ENCODE results near the gene WASF2. TPM values are rescaled to one million over a fixed set of nuclear protein-coding genes. Genes with fewer than 3 reads are reported as not detected.

Gene WASF2
- total and polyA plus RNA-seq, 2 of the 8 experiments (the other 6 are each of a cell fraction or from before 2014, with no cell fraction given) = 32.1 to 86.6 TPM

GRCh38 chr1:27469334-27469733 is 20.6 kb downstream of the WASF2 start:
- Histone ChIP-seq H3K27ac (ENCODE audit: low read depth, low read length) (no peak overlapping the region), H4K5ac (ENCODE audit: insufficient read length, low read depth, low read length) (no peak overlapping the region), H2BK20ac (ENCODE audit: low read length) (no peak overlapping the region), H2BK5ac (ENCODE audit: low read depth, low read length) (no peak overlapping the region), H3K23me2 (ENCODE audit: low read depth, low read length) (no peaks in the 10 kb centered on the region; the same call in 1 of the 2 replicates), H4K20me1 (replicated peaks in 1 of 2; ENCODE audit: control insufficient read depth in 1 of 2, insufficient read depth in 2 of 2, low read length in 2 of 2) (peaks cover 0 to 6% of the 10 kb centered on the region in 2 experiments), H3K9me3 (ENCODE audit: insufficient read depth in 2 of 2, low read depth in 1 of 2, low read length in 1 of 2) (no peaks in the 10 kb centered on the region), H3K4ac (replicated peaks; ENCODE audit: insufficient read length, low read depth, low read length) (no peak overlapping the region), H3K79me1 (ENCODE audit: low read depth, low read length) (peaks cover 5% of the 10 kb centered on the region), H2BK12ac (ENCODE audit: low read depth, low read length) (no peak overlapping the region), H3K27me3 (replicated peaks in 1 of 4; ENCODE audit: control insufficient read depth in 3 of 4, extremely low read depth in 1 of 4, insufficient read depth in 3 of 4, low read length in 3 of 4) (no peaks in the 10 kb centered on the region), H2BK15ac (ENCODE audit: low read length) (no peak overlapping the region), H2BK120ac (replicated peaks; ENCODE audit: low read depth, low read length) (no peak overlapping the region), H3K79me2 (ENCODE audit: control insufficient read depth in 1 of 2, insufficient read depth in 2 of 2, low read length in 2 of 2) (peaks cover 3 to 77% of the 10 kb centered on the region in 2 experiments; a peak in 3 of 4 replicates), H3K9ac (replicated peaks in 1 of 4; ENCODE audit: extremely low read depth in 1 of 4, low read depth in 3 of 4, low read length in 3 of 4) (no peak overlapping the region), H3K18ac (ENCODE audit: extremely low read depth, low read length) (no peak overlapping the region), H4K91ac (replicated peaks; ENCODE audit: insufficient read length, low read length) (no peak overlapping the region), H3K56ac (replicated peaks; ENCODE audit: insufficient read length, low read depth, low read length) (no peak overlapping the region), H3K4me1 (replicated peaks in 1 of 4; ENCODE audit: control insufficient read depth in 3 of 4, insufficient read depth in 4 of 4, low read length in 3 of 4) (no peaks in the 10 kb centered on the region; a peak in 1 of 7 replicates), H3K4me2 (ENCODE audit: insufficient read depth in 1 of 2, low read depth in 2 of 2, low read length in 2 of 2) (no peak overlapping the region), H3K14ac (ENCODE audit: insufficient read length) (no peak overlapping the region), H2AFZ (ENCODE audit: low read length) (no peak overlapping the region), H4K8ac (ENCODE audit: extremely low read depth, insufficient read depth, low read length) (no peak overlapping the region), H3K23ac (ENCODE audit: insufficient read length) (no peak overlapping the region), H3K36me3 (ENCODE audit: control insufficient read depth in 2 of 4, insufficient read depth in 4 of 4, low read length in 3 of 4) (no peaks in the 10 kb centered on the region), H2AK5ac (ENCODE audit: low read depth, low read length) (no peak overlapping the region), H3K4me3 (ENCODE audit: extremely low read depth in 1 of 4, insufficient read depth in 2 of 4, low read depth in 3 of 4, low read length in 4 of 4) (no peak overlapping the region)
- TF ChIP-seq GTF2F1 (IDR thresholded peaks at IDR 0.05; ENCODE audit: borderline replicate concordance, low read depth, low read length) = no peak
- TF ChIP-seq BCL11A (IDR thresholded peaks at IDR 0.05; ENCODE audit: low read depth in 2 of 2, low read length in 2 of 2) = no peak
- TF ChIP-seq FOSL1 (IDR thresholded peaks at IDR 0.05; ENCODE audit: insufficient read depth, low read depth, low read length) = no peak
- no peak for TF ChIP-seq CBX8 (IDR thresholded peaks at IDR 0.05; ENCODE audit: borderline replicate concordance, low read depth, low read length)
- no peak for TF ChIP-seq MAFK (IDR thresholded peaks at IDR 0.05; ENCODE audit: low read depth, low read length)
- no peak for TF ChIP-seq CEBPB (IDR thresholded peaks at IDR 0.05; ENCODE audit: low read depth, low read length)
- TF ChIP-seq JUND (IDR thresholded peaks at IDR 0.05; ENCODE audit: low read length) = no peak
- POLR2A ChIA-PET (ENCODE audit: partially characterized antibody) = no interaction called here
- WGBS, 2 experiments (ENCODE audit: extremely low coverage in 1 of 2, insufficient coverage in 1 of 2, insufficient read length in 1 of 2, insufficient replicate concordance in 2 of 2, low coverage in 1 of 2, low lambda C conversion rate in 2 of 2, missing lambda C conversion rate in 1 of 2) = 96% methylated on average over 6 of the region's 6 CpGs; no CpG with 5 or more reads in 1 of the 2 experiments
- DNase-seq (ENCODE audit: low read depth in 1 of 2, low spot score in 2 of 2) (no peak), FAIRE-seq (no peak)
- CTCF ChIA-PET (ENCODE audit: partially characterized antibody) = interaction anchor here (1.0 to 2.2 kb wide), 3 partner anchors 12 to 87 kb away, joined by 3 to 7 read pairs (median 6); no protein-coding TSS in a partner anchor

Data from H1 (cell line).